ENCODE results near the gene STPG1. TPM values are rescaled to one million over a fixed set of nuclear protein-coding genes. Genes with fewer than 3 reads are reported as not detected.

STPG1 gene
- total and polyA plus RNA-seq, 2 donors (not counting 3 experiments of a cell fraction or from before 2014, with no cell fraction given): 6.3 to 10.2 TPM

DNA sequence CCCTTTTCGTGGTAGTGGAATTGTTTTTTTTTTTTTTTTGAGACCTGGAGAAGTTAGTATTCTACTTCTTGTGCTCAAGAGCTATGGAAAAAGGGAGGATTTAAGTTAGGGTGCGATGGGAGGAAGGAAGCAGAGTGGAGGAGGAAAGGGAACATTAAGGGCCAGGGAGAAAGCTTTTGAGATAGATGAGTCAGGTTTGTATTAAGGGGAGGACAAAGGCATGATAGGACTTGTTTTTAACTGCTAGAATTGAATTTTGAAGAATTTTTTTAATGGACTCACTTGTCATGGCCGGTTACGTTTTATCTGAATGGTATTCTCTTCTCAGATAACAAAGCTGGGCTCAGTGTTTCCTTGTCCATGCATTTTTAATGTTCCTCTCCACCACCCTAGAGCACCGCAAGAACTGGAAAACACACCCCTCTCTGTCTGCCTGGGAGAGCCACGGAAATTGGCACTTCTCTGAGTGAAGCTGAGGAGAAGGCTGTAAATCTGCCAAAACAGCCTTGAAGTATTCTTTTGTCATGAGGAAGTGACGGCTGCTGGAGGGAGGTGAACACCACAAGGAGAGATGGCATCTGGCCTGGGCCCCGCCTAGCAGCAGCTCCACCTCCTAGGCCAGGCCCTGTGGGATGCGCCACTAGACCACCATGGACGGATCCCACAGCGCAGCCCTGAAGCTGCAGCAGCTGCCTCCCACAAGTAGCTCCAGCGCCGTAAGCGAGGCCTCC is 5.5 kb upstream of the STPG1 start:
- ChIA-PET CTCF (interaction anchor here (0.7 to 10.3 kb wide), 3 partner anchors 25 to 217 kb away, joined by 3 to 134 read pairs (median 5); no protein-coding TSS in a partner anchor), POLR2A (interaction anchor here (0.6 kb wide), 1 partner anchor 229 kb away, joined by 3 read pairs; no protein-coding TSS in a partner anchor)
- FAIRE-seq (no peak), DNase-seq (ENCODE audit: low read depth, low spot score) (no peak)
- dilution Hi-C loops (cut with MboI; ENCODE audit: extremely low pct_ligation_motif_present, low sequenced_read_pairs): no loop called here
- Histone ChIP-seq H4K20me1 (replicated peaks; ENCODE audit: control insufficient read depth, extremely low read depth, insufficient read depth, low read length) (no peaks in the 10 kb centered on the region), H2AFZ (ENCODE audit: low read depth, low read length) (no peak overlapping the region), H3K4me1 (ENCODE audit: control insufficient read depth, extremely low read depth, insufficient read depth, low read length) (peaks cover 8% of the 10 kb centered on the region), H3K27ac (ENCODE audit: insufficient read depth, low read depth, low read length) (no peak overlapping the region), H3K9me3 (replicated peaks; ENCODE audit: control insufficient read depth, insufficient read depth, low read length) (no peaks in the 10 kb centered on the region), H3K9ac (replicated peaks; ENCODE audit: extremely low read depth, insufficient read depth, low read length) (no peak overlapping the region), H3K79me2 (ENCODE audit: control insufficient read depth, insufficient read depth, low read length) (no peaks in the 10 kb centered on the region), H3K27me3 (ENCODE audit: control insufficient read depth in 2 of 2, insufficient read depth in 2 of 2, low read length in 2 of 2) (no peaks in the 10 kb centered on the region), H3K4me3 (replicated peaks in 1 of 3; ENCODE audit: insufficient read depth in 1 of 3, low read depth in 1 of 3, low read length in 3 of 3) (no peak overlapping the region), H3K9me1 (replicated peaks; ENCODE audit: control insufficient read depth, extremely low read depth, insufficient read depth, low read length) (no peaks in the 10 kb centered on the region), H3K4me2 (ENCODE audit: insufficient read depth, low read length) (no peak overlapping the region), H3K36me3 (ENCODE audit: control insufficient read depth in 2 of 2, extremely low read depth in 1 of 2, insufficient read depth in 2 of 2, low read length in 2 of 2) (peaks cover 0 to 6% of the 10 kb centered on the region in 2 experiments)
- no TSS peak for BruUV-seq (replicated peaks)
- TF ChIP-seq, protein P1, sequence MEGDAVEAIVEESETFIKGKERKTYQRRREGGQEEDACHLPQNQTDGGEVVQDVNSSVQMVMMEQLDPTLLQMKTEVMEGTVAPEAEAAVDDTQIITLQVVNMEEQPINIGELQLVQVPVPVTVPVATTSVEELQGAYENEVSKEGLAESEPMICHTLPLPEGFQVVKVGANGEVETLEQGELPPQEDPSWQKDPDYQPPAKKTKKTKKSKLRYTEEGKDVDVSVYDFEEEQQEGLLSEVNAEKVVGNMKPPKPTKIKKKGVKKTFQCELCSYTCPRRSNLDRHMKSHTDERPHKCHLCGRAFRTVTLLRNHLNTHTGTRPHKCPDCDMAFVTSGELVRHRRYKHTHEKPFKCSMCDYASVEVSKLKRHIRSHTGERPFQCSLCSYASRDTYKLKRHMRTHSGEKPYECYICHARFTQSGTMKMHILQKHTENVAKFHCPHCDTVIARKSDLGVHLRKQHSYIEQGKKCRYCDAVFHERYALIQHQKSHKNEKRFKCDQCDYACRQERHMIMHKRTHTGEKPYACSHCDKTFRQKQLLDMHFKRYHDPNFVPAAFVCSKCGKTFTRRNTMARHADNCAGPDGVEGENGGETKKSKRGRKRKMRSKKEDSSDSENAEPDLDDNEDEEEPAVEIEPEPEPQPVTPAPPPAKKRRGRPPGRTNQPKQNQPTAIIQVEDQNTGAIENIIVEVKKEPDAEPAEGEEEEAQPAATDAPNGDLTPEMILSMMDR (IDR thresholded peaks at IDR 0.05; ENCODE audit: extremely low read depth in 1 of 2, insufficient read depth in 1 of 2, low read depth in 1 of 2, low read length in 2 of 2): no peak
- no peak for TF ChIP-seq MYC (IDR thresholded peaks at IDR 0.05; ENCODE audit: low read depth, low read length)
- no peak for TF ChIP-seq POLR2AphosphoS5 (IDR thresholded peaks at IDR 0.05; ENCODE audit: insufficient read depth, low read depth, low read length)
- no peak for TF ChIP-seq JUN (IDR thresholded peaks at IDR 0.05; ENCODE audit: borderline replicate concordance, insufficient read depth, insufficient read length, low read depth)
- TF ChIP-seq FOS (IDR thresholded peaks at IDR 0.05; ENCODE audit: borderline replicate concordance, insufficient read depth, low read length): no peak
- TF ChIP-seq POLR2A (IDR thresholded peaks at IDR 0.05; ENCODE audit: low read depth, low read length): no peak
- no peak for TF ChIP-seq GATA2 (IDR thresholded peaks at IDR 0.05; ENCODE audit: insufficient read depth, insufficient read length, low read depth, low read length)
- TF ChIP-seq, protein P2, sequence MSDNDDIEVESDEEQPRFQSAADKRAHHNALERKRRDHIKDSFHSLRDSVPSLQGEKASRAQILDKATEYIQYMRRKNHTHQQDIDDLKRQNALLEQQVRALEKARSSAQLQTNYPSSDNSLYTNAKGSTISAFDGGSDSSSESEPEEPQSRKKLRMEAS (IDR thresholded peaks at IDR 0.05; ENCODE audit: insufficient read depth, insufficient read length): no peak
- intact Hi-C loops (cut with micrococcal nuclease): loop anchor here (5.0 kb wide), 2 partner anchors 83 to 108 kb away; partner anchors contain the start of gene RCAN3

All from endothelial cell of umbilical vein (primary cell).